Right cardiac atrium (tissue), 5 donors: Measurements from ENCODE around the gene STBD1. TPM values are rescaled to one million over a fixed set of nuclear protein-coding genes. Genes with fewer than 3 reads are reported as not detected.
"Not testable (repeated sequence)": the region's sequence is repeated elsewhere in the genome, so short reads cannot be mapped to it uniquely, and the experiment has no call there.

Source experiments
- ATAC-seq, 2 donors: fragments of 200-7000 bp; cut with Tn5 transposase; one replicate each; pipeline versions ENCODE4 v1.8.0 to v1.9.1; 2020; ENCODE audit warnings: moderate library complexity in 2 of 2, mild to moderate bottlenecking in 1 of 2
- DNase-seq, 3 donors: peaks; one replicate each; pipeline ENCODE4 v3.0.0-alpha.2; 2020
- H3K27ac ChIP-seq: one replicate; pipeline ENCODE4 v1.5.1; 2013; ENCODE audit warnings: mild to moderate bottlenecking, low read length, control low read depth, moderate library complexity
- H3K27me3 ChIP-seq: one replicate; pipeline ENCODE4 v1.6.1; 2013; ENCODE audit not compliant: control insufficient read depth, insufficient read depth
- H3K4me1 ChIP-seq: one replicate; pipeline ENCODE4 v1.6.1; 2013; ENCODE audit warnings: low read length; ENCODE audit not compliant: control insufficient read depth, insufficient read depth
- H3K4me3 ChIP-seq: one replicate; pipeline ENCODE4 v1.5.1; 2013; ENCODE audit warnings: low read length, control low read depth
- H3K9me3 ChIP-seq: one replicate; pipeline ENCODE4 v1.6.1; 2013; ENCODE audit warnings: low read length; ENCODE audit not compliant: control insufficient read depth
- WGBS: extraction: QIAGEN DNeasy Blood & Tissue Kit; methylation state at CpG from one replicate; pipeline ENCODE4 v1.1.7; 2013; 5-methylcytosine and 5-hydroxymethylcytosine counted together
- intact Hi-C, 4 donors: fragments of 100-400 bp; cut with DNase I; formaldehyde crosslinking; loops; one replicate each; pipeline versions ENCODE4 v1.11.0 to v1.14.0; 2022 to 2023
- polyA plus RNA-seq: library from polyadenylated mRNA; stranded (reverse); fragments of 200-250 nt; gene quantifications from one replicate; pipeline ENCODE4 v1.2.3, GENCODE V29; 2013
- total RNA-seq, 4 donors: library from RNA; stranded (reverse); fragmentation: NEBNext Ultra II Directional; extraction: Animal tissue kit (Norgen Biotek cat#: 25700); gene quantifications; one replicate each; pipeline ENCODE4 v1.2.1, GENCODE V29; 2021
- donor health status: healthy with polysubstance abuse.
- donor health status: DM: no; HTN: yes; CAD: no.
- donor health status: DM: no; HTN: no; CAD: no.
- donor health status: DM: no; HTN: yes; CAD: no; lungs with severe emphysema.
- donor health status: DM: yes; HTN: yes; CAD: no.

Gene STBD1
- total and polyA plus RNA-seq, 5 donors: 28.5 to 42.6 (median 31.9) TPM

GRCh38 chr4:76325072-76325471, 18.5 kb downstream of the STBD1 start:
- no peaks in the 10 kb centered on the region for H3K4me1 ChIP-seq
- H3K27ac ChIP-seq: no peak overlapping the region
- intact Hi-C loops: no loop called here
- no peak for DNase-seq
- H3K4me3 ChIP-seq: no peak overlapping the region
- ATAC-seq: no peak
- H3K27me3 ChIP-seq: no peaks in the 10 kb centered on the region
- H3K9me3 ChIP-seq: no peaks in the 10 kb centered on the region

- Histone ChIP-seq H3K27me3 (no peaks in the 10 kb centered on the region), H3K4me1 (no peaks in the 10 kb centered on the region), H3K4me3 (no peak overlapping the region), H3K9me3 (no peaks in the 10 kb centered on the region), H3K27ac (no peak overlapping the region)
- intact Hi-C loops: no loop called here
- DNase-seq: no peak
- no peak for ATAC-seq
Observed at GRCh38 chr4:76326515-76326914, 20.0 kb downstream of the STBD1 start.

- intact Hi-C loops: no loop called here
- DNase-seq (no peak), ATAC-seq (no peak)
- no peaks in the 10 kb centered on the region for H3K9me3 ChIP-seq
- H3K27me3 ChIP-seq: no peaks in the 10 kb centered on the region
- 74% methylated on average over 3 of the region's 3 CpGs for WGBS
- no peak overlapping the region for H3K4me3 ChIP-seq
- H3K4me1 ChIP-seq: no peaks in the 10 kb centered on the region
- no peak overlapping the region for H3K27ac ChIP-seq
Observed at GRCh38 chr4:76334885-76335284, 28.4 kb downstream of the STBD1 start.

- H3K9me3 ChIP-seq: no peaks in the 10 kb centered on the region
- no peak for DNase-seq
- H3K4me3 ChIP-seq: no peak overlapping the region
- intact Hi-C loops: no loop called here
- no peaks in the 10 kb centered on the region for H3K4me1 ChIP-seq
- H3K27me3 ChIP-seq: no peaks in the 10 kb centered on the region
- no peak overlapping the region for H3K27ac ChIP-seq
- no peak for ATAC-seq
- WGBS: 66% methylated on average over 2 of the region's 2 CpGs
Observed at GRCh38 chr4:76339364-76339763, 32.8 kb downstream of the STBD1 start.

- H3K27ac ChIP-seq: no peak overlapping the region
- ATAC-seq (peak; percentile 80 to 81), DNase-seq (no peak)
- intact Hi-C loops: no loop called here
- no peaks in the 10 kb centered on the region for H3K4me1 ChIP-seq
- no peaks in the 10 kb centered on the region for H3K27me3 ChIP-seq
- no peak overlapping the region for H3K4me3 ChIP-seq
- no peaks in the 10 kb centered on the region for H3K9me3 ChIP-seq
Observed at GRCh38 chr4:76341063-76341462, 34.5 kb downstream of the STBD1 start.

- 90% methylated on average over 1 of the region's 1 CpG for WGBS
- H3K27ac ChIP-seq: no peak overlapping the region
Observed at GRCh38 chr4:76342191-76342590, 35.7 kb downstream of the STBD1 start.

GRCh38 chr4:76342803-76343202, 36.3 kb downstream of the STBD1 start:
- Histone ChIP-seq H3K27ac (no peak overlapping the region), H3K4me3 (no peak overlapping the region), H3K4me1 (no peaks in the 10 kb centered on the region), H3K27me3 (no peaks in the 10 kb centered on the region), H3K9me3 (no peaks in the 10 kb centered on the region)
- ATAC-seq: no peak
- DNase-seq: no peak
- intact Hi-C loops: no loop called here
- 83% methylated on average over 2 of the region's 2 CpGs for WGBS

More at GRCh38 chr4:76342191-76342590, 35.7 kb downstream of the STBD1 start:
- DNase-seq: no peak
- no peaks in the 10 kb centered on the region for H3K27me3 ChIP-seq
- intact Hi-C loops: no loop called here
- H3K4me1 ChIP-seq: no peaks in the 10 kb centered on the region
- H3K4me3 ChIP-seq: no peak overlapping the region
- H3K9me3 ChIP-seq: no peaks in the 10 kb centered on the region
- no peak for ATAC-seq

- Histone ChIP-seq H3K9me3 (no peaks in the 10 kb centered on the region), H3K27ac (no peak overlapping the region), H3K4me1 (no peaks in the 10 kb centered on the region), H3K4me3 (no peak overlapping the region), H3K27me3 (no peaks in the 10 kb centered on the region)
- intact Hi-C loops: no loop called here
- 64% methylated on average over 9 of the region's 9 CpGs for WGBS
- ATAC-seq (no peak), DNase-seq (no peak)
Observed at GRCh38 chr4:76354517-76355473, 48.3 kb downstream of the STBD1 start.

- 75% methylated on average over 2 of the region's 2 CpGs for WGBS
- H3K9me3 ChIP-seq: no peaks in the 10 kb centered on the region
- H3K27ac ChIP-seq: no peak overlapping the region
- DNase-seq (no peak), ATAC-seq (no peak)
- no peaks in the 10 kb centered on the region for H3K27me3 ChIP-seq
- intact Hi-C loops: no loop called here
- H3K4me3 ChIP-seq: no peak overlapping the region
- H3K4me1 ChIP-seq: no peaks in the 10 kb centered on the region
Observed at GRCh38 chr4:76357981-76358380, 51.4 kb downstream of the STBD1 start.

GRCh38 chr4:76359881-76360466, 53.4 kb downstream of the STBD1 start:
- ATAC-seq, intact Hi-C loops: not testable (repeated sequence)

More at GRCh38 chr4:76359881-76360466, 53.4 kb downstream of the STBD1 start:
- DNase-seq, H3K27me3 ChIP-seq, H3K9me3 ChIP-seq, H3K4me3 ChIP-seq, H3K4me1 ChIP-seq, H3K27ac ChIP-seq: not testable (repeated sequence)
